A549 treated with RU486 at 1 μM for 4 hours (cell line): ENCODE measurements around the gene NCAPH2. TPM values are rescaled to one million over a fixed set of nuclear protein-coding genes. Genes with fewer than 3 reads are reported as not detected.

Source experiments
- total RNA-seq: library from RNA; stranded (reverse); fragments of 200-300 nt; extraction: Qiagen RNA extraction; gene quantifications from 5 replicates; pipeline ENCODE4 v1.2.3, GENCODE V29; 2022; ENCODE audit warnings: low read depth

NCAPH2 gene
- 31.1 to 37.8 TPM (median 35.9 TPM) in 5 replicates for total RNA-seq

GRCh38 chr22:50507991-50508884 lies at the start of gene NCAPH2:
Gene NCAPH2, plus strand, starts transcription at chr22:50508224. Its CDS starts 114 bp downstream, at chr22:50508338.

DNA sequence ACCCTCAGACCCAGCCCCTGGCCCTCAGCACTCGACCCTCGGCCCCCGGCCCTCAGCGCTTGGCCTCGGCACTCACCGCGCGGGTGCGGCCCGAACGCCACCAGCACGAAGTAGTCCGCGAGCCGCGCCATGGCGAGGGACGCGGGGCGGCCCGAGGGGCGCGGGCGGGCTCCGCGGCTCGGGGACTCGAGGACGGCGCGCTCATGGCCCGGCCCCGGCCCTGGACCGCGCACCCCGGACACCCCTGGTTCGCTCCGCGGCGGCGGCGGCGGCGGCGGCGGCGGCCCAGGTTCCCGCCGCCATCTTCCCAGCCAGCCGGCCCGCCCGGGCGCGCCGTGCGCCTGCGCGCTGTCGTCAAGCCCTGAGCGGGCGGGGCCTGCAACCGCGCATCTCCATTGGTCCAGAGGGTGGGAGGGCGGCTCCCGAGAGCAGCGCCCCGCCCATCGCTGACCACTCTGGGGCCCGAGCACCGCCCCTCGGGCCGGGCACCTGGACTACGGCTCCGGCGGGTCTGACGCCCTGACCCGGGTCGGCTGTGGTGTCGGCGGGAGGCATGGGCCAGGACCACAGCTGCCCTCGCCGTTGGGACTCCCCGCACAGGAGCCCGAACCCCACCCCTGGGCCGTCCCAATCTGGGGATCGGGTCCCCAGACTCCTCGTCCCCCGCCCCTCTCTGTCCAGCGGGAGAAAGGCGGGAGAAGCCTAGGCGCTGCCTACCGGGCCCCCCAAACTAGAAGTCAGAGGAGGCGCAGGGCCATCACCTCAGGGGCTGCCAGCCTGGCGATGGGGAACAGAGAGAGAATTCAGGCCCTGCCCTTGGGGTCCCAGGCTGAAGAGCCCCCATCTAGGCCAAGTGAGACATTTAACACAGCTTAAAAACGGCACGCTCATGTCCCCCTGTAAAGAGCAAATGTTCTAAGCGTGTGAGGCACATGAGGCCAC lies 33.0 kb upstream of the NCAPH2 start, which contains the start of gene SBF1:
SBF1 (minus strand) TSS at position 326 of the 942 bp plus-strand sequence; CDS start at position 131, 195 bp downstream.

DNA sequence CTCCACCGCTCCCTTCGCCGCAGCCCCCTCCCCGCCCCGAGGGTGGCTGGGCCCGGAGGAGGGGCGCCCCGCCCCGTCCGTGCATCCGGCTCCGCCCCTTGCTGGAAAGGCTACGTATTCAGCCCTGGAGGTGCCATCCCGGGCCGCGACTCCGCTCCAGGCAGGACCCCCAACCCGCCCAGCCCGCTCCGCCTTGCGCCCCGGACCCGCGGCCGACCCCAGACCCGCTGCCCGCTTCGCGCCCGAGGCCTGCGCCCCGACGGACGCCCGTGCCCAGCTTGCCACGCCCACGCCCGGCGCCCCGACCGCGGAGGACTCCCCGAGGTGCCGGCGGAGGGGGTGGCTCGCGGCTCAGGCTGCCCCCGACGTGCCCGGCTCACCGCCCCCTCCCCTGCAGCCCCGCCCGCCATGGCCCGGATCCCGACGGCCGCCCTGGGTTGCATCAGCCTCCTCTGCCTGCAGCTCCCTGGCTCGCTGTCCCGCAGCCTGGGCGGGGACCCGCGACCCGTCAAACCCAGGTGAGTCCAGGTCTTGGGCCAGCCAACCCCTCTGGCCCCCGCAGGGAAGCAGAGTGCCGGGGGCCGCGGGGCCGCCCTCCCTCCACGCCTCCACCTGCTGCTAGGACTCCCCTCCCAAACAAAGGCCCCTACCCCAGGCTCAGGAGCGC lies 26.5 kb upstream of the NCAPH2 start, which contains the start of gene ADM2:
ADM2 (plus strand) TSS at position 104 of the 667 bp plus-strand sequence; CDS start at position 409, 305 bp downstream.

DNA sequence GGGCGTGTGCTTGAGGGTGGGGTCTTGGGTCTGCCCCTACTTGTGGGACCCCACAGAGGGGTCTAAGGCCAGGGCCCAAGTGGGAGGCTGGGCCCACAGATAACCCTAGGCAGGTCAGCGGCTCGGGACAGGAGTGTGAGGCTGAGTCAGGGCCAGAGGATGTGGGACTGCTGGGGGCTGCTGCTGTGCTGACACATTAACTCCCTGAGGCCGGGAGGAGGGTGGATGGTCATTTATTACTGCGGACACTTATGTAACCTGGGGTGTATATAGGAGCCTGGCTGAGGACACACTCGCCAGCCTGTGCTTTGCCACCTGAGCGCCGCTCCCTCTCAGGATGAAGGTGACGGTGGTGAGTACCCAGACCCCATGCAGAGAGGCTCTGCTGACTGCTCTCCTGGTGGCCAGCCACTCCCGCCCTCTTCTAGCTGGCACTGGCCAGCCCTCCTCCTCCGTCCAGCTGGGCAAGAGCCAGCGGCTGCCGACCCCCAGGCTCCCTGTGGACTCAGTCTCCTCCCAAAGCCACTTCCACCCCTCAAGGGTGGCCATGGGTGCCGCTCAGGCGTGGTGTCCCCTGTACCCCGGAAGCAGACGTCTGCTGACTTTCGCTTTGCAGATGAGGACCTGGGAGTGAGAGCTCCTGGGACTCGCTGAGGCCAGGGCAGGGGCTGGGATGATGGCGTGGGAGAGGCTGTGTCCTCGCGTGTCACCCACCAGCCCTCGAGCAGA lies 21.3 kb upstream of the NCAPH2 start, which contains the start of gene MIOX:
MIOX (plus strand) TSS at position 299 of the 729 bp plus-strand sequence; CDS start at position 338, 39 bp downstream.

DNA sequence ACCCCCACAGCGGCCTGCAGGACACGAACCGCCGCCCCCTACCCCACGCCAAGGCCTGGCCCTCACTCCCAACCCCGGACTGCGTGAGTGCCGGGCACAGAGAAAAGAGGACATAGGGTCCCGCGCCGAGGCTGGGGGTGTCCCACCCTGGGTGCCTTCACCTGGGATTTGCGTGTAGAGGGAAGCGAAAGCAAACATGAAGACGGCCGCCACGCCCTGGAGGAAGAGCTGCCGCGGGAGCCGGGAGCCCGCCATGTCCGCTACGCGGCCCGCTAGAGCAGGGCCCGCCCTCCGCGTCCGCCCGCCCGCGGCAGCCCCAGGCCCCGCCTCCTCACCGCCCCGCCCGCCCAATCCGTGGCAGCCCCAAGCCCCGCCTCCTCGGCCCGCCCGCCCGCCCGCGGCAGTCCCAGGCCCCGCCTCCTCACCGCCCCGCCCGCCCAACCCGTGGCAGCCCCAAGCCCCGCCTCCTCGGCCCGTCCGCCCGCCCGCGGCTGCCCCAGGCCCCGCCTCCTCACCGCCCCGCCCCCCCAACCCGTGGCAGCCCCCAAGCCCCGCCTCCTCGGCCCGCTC lies 518 bp upstream of the NCAPH2 start, which contains the start of gene LMF2:
LMF2 (minus strand) TSS at position 282 of the 570 bp plus-strand sequence; CDS start at position 255, 27 bp downstream.

GRCh38 chr22:50525104-50525857 lies 17.3 kb downstream of the NCAPH2 start, which contains the start of gene SCO2:
Gene SCO2, minus strand, starts transcription at chr22:50525598. Its CDS starts 1,187 bp downstream, at chr22:50524411.

GRCh38 chr22:50529897-50530579 lies 22.0 kb downstream of the NCAPH2 start, which contains the start of gene TYMP:
Gene TYMP, minus strand, starts transcription at chr22:50530012. Its CDS starts 303 bp downstream, at chr22:50529709.

GRCh38 chr22:50545522-50546325 lies 37.7 kb downstream of the NCAPH2 start, which contains the start of gene KLHDC7B:
Gene KLHDC7B, plus strand, starts transcription at chr22:50545899. Its CDS starts 345 bp downstream, at chr22:50546244.

GRCh38 chr22:50562523-50563412 lies 54.7 kb downstream of the NCAPH2 start, which contains the start of gene SYCE3:
Gene SYCE3, minus strand, starts transcription at chr22:50562919. Its CDS starts 6,514 bp downstream, at chr22:50556405.

Other genes with a start within 250 kb of the NCAPH2 start
- gene MAPK12, start 246.5 kb upstream of the NCAPH2 start, total RNA-seq: 17.6 to 25.8 TPM (median 22.1 TPM) in 5 replicates
- gene MAPK11, start 237.8 kb upstream of the NCAPH2 start, total RNA-seq: 4.2 to 7.2 TPM (median 6.6 TPM) in 5 replicates
- 85.8 to 126 TPM (median 108 TPM) in 5 replicates for gene PLXNB2, start 200.6 kb upstream of the NCAPH2 start, total RNA-seq
- gene DENND6B, start 181.2 kb upstream of the NCAPH2 start, total RNA-seq: 2.1 to 3.3 TPM (median 2.7 TPM) in 5 replicates
- 9.1 to 13.3 TPM (median 12.2 TPM) in 5 replicates for gene PPP6R2, start 164.9 kb upstream of the NCAPH2 start, total RNA-seq
- 16.2 to 27.1 TPM (median 24.2 TPM) in 5 replicates for gene SBF1, start 33.2 kb upstream of the NCAPH2 start, total RNA-seq
- gene ADM2, start 26.7 kb upstream of the NCAPH2 start, total RNA-seq: 0.31 to 0.77 TPM (median 0.56 TPM) in 5 replicates
- gene MIOX, start 21.4 kb upstream of the NCAPH2 start, total RNA-seq: not detected in 5 replicates
- 28.1 to 51.7 TPM (median 41.4 TPM) in 5 replicates for gene LMF2, start 522 bp upstream of the NCAPH2 start, total RNA-seq
- gene SCO2, start 17.4 kb downstream of the NCAPH2 start, total RNA-seq: 4.4 to 8.2 TPM (median 6.7 TPM) in 5 replicates
- 10.8 to 21.9 TPM (median 18.6 TPM) in 5 replicates for gene TYMP, start 21.8 kb downstream of the NCAPH2 start, total RNA-seq
- 0.03 TPM in 2 of 5 replicates, not detected in the others for gene KLHDC7B, start 37.7 kb downstream of the NCAPH2 start, total RNA-seq
- 0.56 to 0.66 TPM (median 0.58 TPM) in 3 of 5 replicates, not detected in the others for gene SYCE3, start 54.7 kb downstream of the NCAPH2 start, total RNA-seq
- gene CPT1B, start 70.2 kb downstream of the NCAPH2 start, total RNA-seq: 7.5 to 14.2 TPM (median 13.8 TPM) in 5 replicates
- 14.3 to 23.0 TPM (median 18.5 TPM) in 5 replicates for gene CHKB, start 74.6 kb downstream of the NCAPH2 start, total RNA-seq
- 2.2 to 4.2 TPM (median 3.8 TPM) in 5 replicates for gene MAPK8IP2, start 92.6 kb downstream of the NCAPH2 start, total RNA-seq
- gene ARSA, start 119.9 kb downstream of the NCAPH2 start, total RNA-seq: 15.6 to 27.5 TPM (median 19.6 TPM) in 5 replicates
- gene SHANK3, start 164.6 kb downstream of the NCAPH2 start, total RNA-seq: 3.0 to 6.1 TPM (median 4.6 TPM) in 5 replicates
- gene ACR, start 230.0 kb downstream of the NCAPH2 start, total RNA-seq: 0.25 TPM in 1 of 5 replicates, not detected in the others